HepG2 (cell line): ENCODE measurements around the gene SLC6A7. TPM values are rescaled to one million over a fixed set of nuclear protein-coding genes. Genes with fewer than 3 reads are reported as not detected.

Source experiments
- AGO1 ChIP-seq: fragments of 200-400 bp; formaldehyde crosslinking; IDR thresholded peaks from 2 replicates; pipeline ENCODE4 v1.6.1; 2017; ENCODE audit warnings: mild to moderate bottlenecking, low read depth, low read length, moderate library complexity; ENCODE audit not compliant: poor library complexity, severe bottlenecking
- AKNA ChIP-seq: sonication (generic); formaldehyde crosslinking; IDR thresholded peaks from 2 replicates; pipeline ENCODE4 v1.4.0; 2020; ENCODE audit warnings: missing genetic modification reagents, borderline replicate concordance
- ARID5B ChIP-seq: IDR thresholded peaks from 2 replicates; pipeline ENCODE4 v1.4.0; 2020; ENCODE audit warnings: mild to moderate bottlenecking, missing genetic modification reagents
- CTCF ChIP-seq: sonication (generic); formaldehyde crosslinking; IDR thresholded peaks from 2 replicates; pipeline ENCODE4 v1.5.0; 2020; ENCODE audit warnings: mild to moderate bottlenecking, missing genetic modification reagents, moderate library complexity
- ERF ChIP-seq: IDR thresholded peaks from 2 replicates; pipeline ENCODE4 v1.6.1; 2018; ENCODE audit warnings: missing biosample characterization, missing genetic modification reagents
- HOXA3 ChIP-seq: sonication (generic); formaldehyde crosslinking; IDR thresholded peaks from 2 replicates; pipeline ENCODE4 v1.5.0; 2020; ENCODE audit warnings: missing genetic modification reagents
- KLF11 ChIP-seq: IDR thresholded peaks from 2 replicates; pipeline ENCODE4 v1.6.1; 2016; ENCODE audit warnings: missing compliant biosample characterization
- MZF1 ChIP-seq: sonication (generic); formaldehyde crosslinking; IDR thresholded peaks from 2 replicates; pipeline ENCODE4 v1.8.1; 2023; ENCODE audit warnings: mild to moderate bottlenecking, missing genetic modification reagents, borderline replicate concordance
- NR2F1 ChIP-seq, 2 experiments: fragments of 450-650 bp in 1 of 2; formaldehyde crosslinking in 1 of 2; IDR thresholded peaks; 2 replicates each; pipeline versions ENCODE4 v1.5.0 to v1.6.1; 2016 to 2020; ENCODE audit warnings: mild to moderate bottlenecking in 1 of 2, missing compliant biosample characterization in 1 of 2, missing genetic modification reagents in 1 of 2, moderate library complexity in 1 of 2
- PRMT3 ChIP-seq: sonication (generic); formaldehyde crosslinking; IDR thresholded peaks from 2 replicates; pipeline ENCODE4 v1.8.1; 2022; ENCODE audit warnings: low read depth, mild to moderate bottlenecking, moderate library complexity, missing genetic modification reagents, borderline replicate concordance
- REPIN1 ChIP-seq: sonication (generic); formaldehyde crosslinking; IDR thresholded peaks from 2 replicates; pipeline ENCODE4 v1.8.0; 2022; ENCODE audit warnings: missing genetic modification reagents, low read depth, mild to moderate bottlenecking, borderline replicate concordance
- RXRA ChIP-seq: sonication (generic); formaldehyde crosslinking; IDR thresholded peaks from 2 replicates; pipeline ENCODE4 v1.5.1; 2020; ENCODE audit warnings: missing genetic modification reagents
- TGIF2 ChIP-seq: IDR thresholded peaks from 2 replicates; pipeline ENCODE4 v1.6.1; 2016; ENCODE audit warnings: control low read depth, missing compliant biosample characterization
- ZBTB37 ChIP-seq: sonication (generic); formaldehyde crosslinking; IDR thresholded peaks from 2 replicates; pipeline ENCODE4 v1.4.0; 2020; ENCODE audit warnings: mild to moderate bottlenecking, missing genetic modification reagents
- ZNF263 ChIP-seq: sonication (generic); formaldehyde crosslinking; IDR thresholded peaks from 2 replicates; pipeline ENCODE4 v1.4.0; 2020; ENCODE audit warnings: missing genetic modification reagents
- ZNF350 ChIP-seq: sonication (generic); formaldehyde crosslinking; IDR thresholded peaks from 2 replicates; pipeline ENCODE4 v1.4.0; 2020; ENCODE audit warnings: mild to moderate bottlenecking, low read depth, missing genetic modification reagents, borderline replicate concordance
- ZNF660 ChIP-seq: sonication (generic); formaldehyde crosslinking; IDR thresholded peaks from 2 replicates; pipeline ENCODE4 v1.5.1; 2020; ENCODE audit warnings: mild to moderate bottlenecking, low read depth, missing genetic modification reagents, borderline replicate concordance
- polyA plus RNA-seq, 8 experiments: library from polyadenylated mRNA; depleted of rRNA in 3 of 8; stranded (reverse) in 7 of 8; unstranded in 1 of 8; fragments of >200 nt; fragmentation: Illumina TruSeq in 4 of 8; extraction: Trizol in 4 of 8; gene quantifications; 2 replicates each; pipeline versions ENCODE4 v1.2.1 to v1.2.3, GENCODE V29; 2011 to 2016; ENCODE audit warnings: low read depth in 4 of 8, missing spikeins in 1 of 8, mixed read lengths in 1 of 8; ENCODE audit not compliant: insufficient read depth in 1 of 8
- total RNA-seq, 5 experiments: library from RNA; depleted of rRNA; stranded (reverse); fragments of >200 nt; fragmentation: Illumina TruSeq; extraction: Trizol; gene quantifications; 2 replicates each; pipeline ENCODE4 v1.2.3, GENCODE V29; 2016; ENCODE audit warnings: low read depth in 1 of 5

The SLC6A7 gene
- total and polyA plus RNA-seq, 2 of the 13 experiments (the other 11 are each of a cell fraction or from before 2014, with no cell fraction given) = not detected

GRCh38 chr5:150163547-150164059 is 26.3 kb upstream of the SLC6A7 start (continued):
- peak; percentile 72 for TF ChIP-seq CTCF
- 0 out of 2 replicates have a peak, but pooled peaks have one; percentile 30 for TF ChIP-seq ZNF350 (CRISPR knock-in tag)
- no peak for TF ChIP-seq ZNF660
- TF ChIP-seq NR2F1 (CRISPR knock-in tag; IDR thresholded peaks at IDR 0.05) = peak in 1 of 2 experiments; percentile 65; a peak in 1 of 4 replicates
- no peak for TF ChIP-seq PRMT3 (CRISPR knock-in tag)
- TF ChIP-seq ERF (CRISPR knock-in tag) = no peak
- no peak for TF ChIP-seq ZBTB37 (CRISPR knock-in tag)
- no peak for TF ChIP-seq TGIF2 (CRISPR knock-in tag)
- TF ChIP-seq AKNA = no peak
- peak; percentile 16; the same call in 1 of the 2 replicates for TF ChIP-seq RXRA
- TF ChIP-seq ARID5B = peak; percentile 15; the same call in 1 of the 2 replicates
- TF ChIP-seq KLF11 (CRISPR knock-in tag) = no peak
- TF ChIP-seq AGO1 = no peak
- no peak for TF ChIP-seq REPIN1
- peak; percentile 54; the same call in 1 of the 2 replicates for TF ChIP-seq ZNF263 (CRISPR knock-in tag)
- peak; percentile 25; the same call in 1 of the 2 replicates for TF ChIP-seq HOXA3
- no peak for TF ChIP-seq MZF1 (CRISPR knock-in tag)
